NT2/D1 (cell line): ENCODE measurements around the gene RPS15A.

ENCODE experiments used
- DNase-seq: peaks from one replicate; pipeline ENCODE4 v3.0.0-alpha.2; 2011; ENCODE audit warnings: low read depth, low spot score
- H3K27me3 ChIP-seq: 2 replicates; pipeline ENCODE4 v1.6.0; 2011; ENCODE audit warnings: mild to moderate bottlenecking; ENCODE audit not compliant: insufficient read length, insufficient read depth
- H3K36me3 ChIP-seq: 2 replicates; pipeline ENCODE4 v1.6.1; 2011; ENCODE audit warnings: mild to moderate bottlenecking, low read length, mixed read lengths; ENCODE audit not compliant: insufficient read depth, insufficient read length
- H3K4me1 ChIP-seq: 2 replicates; pipeline ENCODE4 v1.5.1; 2011; ENCODE audit not compliant: insufficient read depth, insufficient read length
- H3K4me3 ChIP-seq: 2 replicates; pipeline ENCODE4 v1.5.1; 2011; ENCODE audit warnings: low read depth; ENCODE audit not compliant: insufficient read length
- H3K9ac ChIP-seq: 2 replicates; pipeline ENCODE4 v1.6.0; 2011; ENCODE audit warnings: low read depth; ENCODE audit not compliant: insufficient read length
- H3K9me3 ChIP-seq: 2 replicates; pipeline ENCODE4 v1.5.1; 2011; ENCODE audit warnings: mild to moderate bottlenecking, low read length; ENCODE audit not compliant: insufficient read depth
- SUZ12 ChIP-seq: IDR thresholded peaks from 2 replicates; pipeline ENCODE4 v1.6.1; 2011; ENCODE audit not compliant: insufficient read length, insufficient read depth; ENCODE audit errors: extremely low read depth
- YY1 ChIP-seq: IDR thresholded peaks from 2 replicates; pipeline ENCODE4 v1.6.1; 2011; ENCODE audit not compliant: insufficient read length, insufficient read depth
- ZNF274 ChIP-seq: IDR thresholded peaks from 2 replicates; pipeline ENCODE4 v1.6.1; 2011; ENCODE audit warnings: mild to moderate bottlenecking, low read depth, low read length

Gene RPS15A

GRCh38 chr16:18829251-18829650, 39.1 kb upstream of the RPS15A start:
- H3K36me3 ChIP-seq, result peaks cover 65% of the 10 kb centered on the region
- H3K4me3 ChIP-seq, result no peak overlapping the region
- H3K9me3 ChIP-seq, result no peaks in the 10 kb centered on the region
- DNase-seq, result no peak
- H3K9ac ChIP-seq, result no peak overlapping the region
- TF ChIP-seq YY1 (no peak), SUZ12 (no peak), ZNF274 (no peak)
- peaks cover 3% of the 10 kb centered on the region for H3K4me1 ChIP-seq
- no peaks in the 10 kb centered on the region for H3K27me3 ChIP-seq

- no peak for DNase-seq
- Histone ChIP-seq H3K27me3 (no peaks in the 10 kb centered on the region), H3K4me1 (peaks cover 3% of the 10 kb centered on the region), H3K36me3 (peaks cover 51% of the 10 kb centered on the region), H3K9me3 (no peaks in the 10 kb centered on the region), H3K4me3 (no peak overlapping the region), H3K9ac (no peak overlapping the region)
- no peak for TF ChIP-seq SUZ12
- no peak for TF ChIP-seq ZNF274
Observed at GRCh38 chr16:18827890-18828289, 37.8 kb upstream of the RPS15A start.

DNA sequence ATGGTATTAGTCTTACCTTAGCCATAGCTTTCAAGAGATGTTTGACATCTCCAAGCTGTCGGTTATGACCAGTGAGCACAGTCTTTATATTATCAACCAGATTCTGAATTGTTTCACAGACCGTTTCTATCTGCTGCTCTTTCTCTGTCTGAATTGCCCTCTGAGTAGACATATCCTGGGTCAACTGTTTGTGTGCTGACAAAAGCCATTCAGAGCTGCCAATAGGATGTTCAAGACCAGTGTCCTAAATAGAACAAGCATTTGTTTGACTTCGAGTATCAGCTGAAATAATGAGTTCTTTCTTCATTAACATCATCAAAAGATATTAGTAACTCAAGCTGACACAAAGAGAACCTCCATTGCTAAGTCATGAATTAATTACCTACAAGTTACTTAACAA, 26.2 kb upstream of the RPS15A start:
- H3K9me3 ChIP-seq, result no peaks in the 10 kb centered on the region
- no peak overlapping the region for H3K4me3 ChIP-seq
- no peak for DNase-seq
- H3K36me3 ChIP-seq, result peaks cover 74% of the 10 kb centered on the region
- TF ChIP-seq ZNF274 (no peak), SUZ12 (no peak), YY1 (no peak)
- H3K9ac ChIP-seq, result no peak overlapping the region
- no peaks in the 10 kb centered on the region for H3K4me1 ChIP-seq
- H3K27me3 ChIP-seq, result no peaks in the 10 kb centered on the region

DNA sequence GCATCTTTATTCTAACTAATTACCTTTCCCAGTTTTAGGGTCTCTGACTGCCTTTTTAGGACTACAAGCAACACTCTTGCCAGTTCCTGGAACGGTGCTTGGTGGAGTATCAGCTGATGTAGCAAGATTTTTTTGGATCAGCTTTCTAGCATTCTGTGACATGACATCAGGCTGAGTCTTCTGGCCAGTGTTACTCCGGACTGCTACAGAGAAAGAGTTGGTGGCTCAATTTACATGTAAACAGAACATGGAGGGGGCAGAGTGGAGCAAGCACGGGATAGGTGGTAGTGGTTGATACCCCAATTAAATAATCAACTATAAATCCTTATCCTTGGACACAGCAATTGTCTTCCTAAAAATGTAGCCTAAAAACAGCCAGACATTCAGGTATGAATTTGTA, 21.8 kb upstream of the RPS15A start:
- H3K36me3 ChIP-seq, result peaks cover 79% of the 10 kb centered on the region
- no peak overlapping the region for H3K9ac ChIP-seq
- H3K4me1 ChIP-seq, result no peaks in the 10 kb centered on the region
- TF ChIP-seq ZNF274, result no peak
- no peak for DNase-seq
- H3K4me3 ChIP-seq, result no peak overlapping the region
- H3K9me3 ChIP-seq, result no peaks in the 10 kb centered on the region
- no peaks in the 10 kb centered on the region for H3K27me3 ChIP-seq

GRCh38 chr16:18809165-18809564, 19.0 kb upstream of the RPS15A start:
- Histone ChIP-seq H3K4me3 (no peak overlapping the region), H3K36me3 (peaks cover 61% of the 10 kb centered on the region), H3K9me3 (no peaks in the 10 kb centered on the region), H3K27me3 (no peaks in the 10 kb centered on the region), H3K4me1 (no peaks in the 10 kb centered on the region), H3K9ac (no peak overlapping the region)
- DNase-seq, result no peak
- no peak for TF ChIP-seq YY1
- no peak for TF ChIP-seq SUZ12

GRCh38 chr16:18805257-18805773, 15.2 kb upstream of the RPS15A start:
- Histone ChIP-seq H3K4me3 (no peak overlapping the region), H3K9ac (no peak overlapping the region), H3K27me3 (no peaks in the 10 kb centered on the region), H3K9me3 (no peaks in the 10 kb centered on the region), H3K4me1 (no peaks in the 10 kb centered on the region), H3K36me3 (peaks cover 43% of the 10 kb centered on the region)
- TF ChIP-seq SUZ12 (no peak), YY1 (no peak), ZNF274 (no peak)
- DNase-seq, result no peak

DNA sequence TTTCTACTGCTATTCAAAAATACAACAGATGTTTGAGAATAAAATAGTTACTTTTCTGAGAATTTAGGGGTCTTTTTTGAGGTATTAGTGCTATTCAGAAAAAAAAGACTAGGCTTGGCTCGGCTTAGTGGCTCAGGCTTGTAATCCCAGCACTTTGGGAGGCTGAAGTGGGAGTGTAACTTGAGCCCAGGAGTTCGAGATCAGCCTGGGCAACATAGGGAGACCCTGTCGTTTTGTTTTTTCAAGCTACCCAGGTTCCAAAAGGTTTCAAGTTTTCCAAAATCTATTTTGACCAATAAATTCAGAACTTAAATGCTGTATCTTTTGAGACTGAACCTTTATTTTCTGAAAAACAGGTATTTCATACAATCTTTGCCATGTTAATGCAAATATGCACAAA, 14.4 kb upstream of the RPS15A start:
- no peaks in the 10 kb centered on the region for H3K4me1 ChIP-seq
- no peak for TF ChIP-seq ZNF274
- no peak for TF ChIP-seq YY1
- no peak for TF ChIP-seq SUZ12
- no peaks in the 10 kb centered on the region for H3K27me3 ChIP-seq
- H3K9me3 ChIP-seq, result no peaks in the 10 kb centered on the region
- no peak for DNase-seq
- no peak overlapping the region for H3K9ac ChIP-seq
- H3K36me3 ChIP-seq, result peaks cover 43% of the 10 kb centered on the region
- no peak overlapping the region for H3K4me3 ChIP-seq

DNA sequence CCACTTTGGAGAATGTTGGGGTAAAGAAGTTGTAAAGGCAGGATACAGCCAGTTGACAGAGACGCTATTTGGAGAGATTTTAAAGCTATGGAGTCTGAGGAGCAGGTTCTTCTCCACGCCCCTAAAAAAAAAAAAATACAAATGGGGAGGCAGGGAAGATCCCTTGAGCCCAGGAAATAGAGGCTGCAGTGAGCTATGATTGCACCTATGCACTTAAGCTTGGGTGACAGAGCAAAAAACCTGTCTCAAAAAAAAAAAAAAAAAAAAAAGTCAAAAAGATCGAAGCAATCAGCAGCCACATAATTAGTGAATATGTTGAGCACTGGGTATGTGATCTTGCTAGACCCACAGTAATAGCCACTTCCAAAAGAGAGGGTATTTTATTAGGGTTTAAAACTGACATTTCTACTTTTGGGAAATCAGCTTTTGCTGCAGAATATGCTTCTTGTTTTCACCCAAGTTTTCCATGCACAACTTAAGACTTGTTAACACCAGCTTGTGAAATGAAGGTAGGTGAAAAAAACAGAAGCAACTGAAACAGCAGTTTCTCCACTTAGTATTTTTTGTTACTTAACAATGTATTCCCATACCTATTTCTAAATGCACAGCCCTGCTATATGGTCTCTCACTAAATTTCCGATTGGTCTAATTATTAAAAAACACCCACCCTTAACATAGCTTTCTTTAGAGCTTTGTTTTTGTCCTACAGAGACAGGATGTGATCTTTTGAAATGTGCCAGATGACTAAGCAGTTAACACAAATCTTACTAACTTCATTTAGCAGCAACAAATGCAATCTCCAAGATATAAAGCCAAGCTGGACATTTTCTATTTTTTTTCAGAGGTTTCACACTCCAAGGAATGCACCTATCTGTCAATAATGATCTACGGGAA, 13.7 kb upstream of the RPS15A start:
- Histone ChIP-seq H3K9ac (no peak overlapping the region), H3K4me1 (no peaks in the 10 kb centered on the region), H3K4me3 (no peak overlapping the region), H3K36me3 (peaks cover 42% of the 10 kb centered on the region), H3K27me3 (no peaks in the 10 kb centered on the region), H3K9me3 (no peaks in the 10 kb centered on the region)
- TF ChIP-seq YY1 (no peak), SUZ12 (no peak), ZNF274 (no peak)
- DNase-seq, result no peak
